Activated CD4-positive, alpha-beta memory T cell treated with anti-CD3 and anti-CD28 coated beads, Interleukin-2, amount 10 ng/mL, durations not matched to agents 7 days and 5 days (primary cell): ENCODE results near the gene PTCH1. TPM values are rescaled to one million over a fixed set of nuclear protein-coding genes. Genes with fewer than 3 reads are reported as not detected.

Experiments used
- CTCF ChIA-PET: fragments of 350-600 bp; sonication (Branson Sonifier 250); formaldehyde crosslinking; loops from one replicate; lab custom pipeline; 2021; ENCODE audit warnings: antibody characterized with exemption, inconsistent platforms; lab: Charles Lee
- POLR2A ChIA-PET: fragments of 350-600 bp; sonication (Branson Sonifier 250); formaldehyde crosslinking; loops from one replicate; lab custom pipeline; 2021; ENCODE audit warnings: antibody characterized with exemption; lab: Charles Lee
- DNase-seq: peaks from one replicate; pipeline ENCODE4 v3.0.0-alpha.2; 2020
- H3K27ac Mint-ChIP-seq: one replicate; pipeline ENCODE4 v1.8.0; 2021; ENCODE audit warnings: mild to moderate bottlenecking, mixed read lengths
- H3K27me3 Mint-ChIP-seq: one replicate; pipeline ENCODE4 v1.8.0; 2021; ENCODE audit warnings: mixed read lengths
- H3K36me3 Mint-ChIP-seq: one replicate; pipeline ENCODE4 v1.8.0; 2021; ENCODE audit warnings: low read depth, mixed read lengths
- H3K4me1 Mint-ChIP-seq: one replicate; pipeline ENCODE4 v1.8.0; 2021; ENCODE audit warnings: mixed read lengths
- H3K4me3 Mint-ChIP-seq: one replicate; pipeline ENCODE4 v1.8.0; 2021; ENCODE audit warnings: mild to moderate bottlenecking, mixed read lengths
- H3K9me3 Mint-ChIP-seq: one replicate; pipeline ENCODE4 v1.8.0; 2021; ENCODE audit warnings: mixed read lengths
- total RNA-seq, 2 experiments: library from RNA; stranded (reverse); gene quantifications; one replicate each; pipeline ENCODE4 v1.2.3, GENCODE V29; 2021

The PTCH1 gene
- total RNA-seq, 2 experiments from 2014 or later, result 17.2 to 19.2 TPM

DNA sequence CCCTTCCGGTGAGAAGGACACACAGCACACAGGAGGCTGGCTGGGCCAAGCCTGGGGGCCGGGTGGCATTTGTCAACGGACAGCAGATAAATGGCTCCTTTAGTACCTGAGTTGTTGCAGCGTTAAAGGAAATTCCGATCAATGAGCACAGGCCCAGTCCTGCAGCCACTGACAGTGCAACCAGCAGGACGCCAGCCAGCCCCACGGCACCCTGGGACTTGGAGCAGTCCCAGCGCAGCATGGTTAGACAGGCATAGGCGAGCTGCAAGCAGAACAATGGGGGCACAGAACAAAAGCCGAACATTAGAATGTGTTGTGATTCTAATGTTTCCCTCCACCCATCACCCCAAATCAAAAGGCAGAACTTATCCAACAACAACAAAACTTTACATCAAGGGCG is 39.3 kb downstream of the PTCH1 start:
- ChIA-PET CTCF (no interaction called here), POLR2A (interaction anchor here (3.7 kb wide), 1 partner anchor 15 kb away, joined by 13 read pairs; no protein-coding TSS in a partner anchor)
- peaks cover 5% of the 10 kb centered on the region for H3K27me3 Mint-ChIP-seq
- DNase-seq, result no peak
- peaks cover 6% of the 10 kb centered on the region for H3K36me3 Mint-ChIP-seq
- no peaks in the 10 kb centered on the region for H3K9me3 Mint-ChIP-seq
- no peak overlapping the region for H3K27ac Mint-ChIP-seq
- H3K4me1 Mint-ChIP-seq, result peaks cover 3% of the 10 kb centered on the region
- no peak overlapping the region for H3K4me3 Mint-ChIP-seq

DNA sequence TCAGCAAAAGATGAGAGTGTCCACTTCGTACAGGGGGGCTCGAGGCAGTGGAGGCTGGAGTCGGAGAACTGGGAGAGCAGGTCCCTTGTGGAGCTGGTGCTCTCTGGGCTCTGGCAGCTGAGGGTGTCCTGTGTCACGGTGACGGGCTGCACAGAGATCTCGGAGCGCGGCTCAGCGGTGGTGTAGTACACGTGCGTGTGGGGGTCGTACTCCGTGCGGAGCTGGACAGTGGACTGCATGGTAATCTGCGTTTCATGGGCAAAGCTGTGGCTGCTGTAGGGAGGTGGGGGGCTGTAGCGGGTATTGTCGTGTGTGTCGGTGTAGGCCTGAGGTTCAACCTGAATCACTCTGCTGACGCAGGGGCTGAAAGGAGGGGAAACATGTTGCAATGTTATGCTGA is 48.0 kb downstream of the PTCH1 start:
- H3K4me1 Mint-ChIP-seq, result peaks cover 15% of the 10 kb centered on the region
- CTCF ChIA-PET, result interaction anchor here (0.7 kb wide), 1 partner anchor 61 kb away, joined by 3 read pairs; no protein-coding TSS in a partner anchor
- no peak for DNase-seq
- no peak overlapping the region for H3K4me3 Mint-ChIP-seq
- peaks cover 30% of the 10 kb centered on the region for H3K36me3 Mint-ChIP-seq
- no peak overlapping the region for H3K27ac Mint-ChIP-seq
- no peaks in the 10 kb centered on the region for H3K9me3 Mint-ChIP-seq
- POLR2A ChIA-PET, result no interaction called here
- peaks cover 2% of the 10 kb centered on the region for H3K27me3 Mint-ChIP-seq

DNA sequence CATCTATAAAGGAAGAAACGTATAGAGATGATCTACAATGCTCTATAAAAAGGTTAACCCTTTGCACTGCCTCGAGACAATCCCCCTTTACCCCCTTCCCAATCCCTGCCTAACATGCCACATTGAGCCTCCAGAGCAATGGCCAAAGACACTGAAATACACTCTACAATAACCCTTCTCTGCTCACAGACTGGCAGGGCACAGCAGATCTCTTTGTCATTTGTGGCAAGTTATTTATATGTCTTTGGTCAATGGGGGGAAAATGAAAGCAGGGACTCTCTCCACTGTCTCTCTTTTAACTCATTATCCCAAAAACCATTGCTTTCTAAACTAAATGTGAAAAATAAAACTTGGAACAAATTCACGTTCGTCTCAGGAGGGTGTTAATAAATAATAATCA is 51.7 kb downstream of the PTCH1 start:
- H3K27ac Mint-ChIP-seq, result no peak overlapping the region
- no peak overlapping the region for H3K4me3 Mint-ChIP-seq
- peaks cover 18% of the 10 kb centered on the region for H3K27me3 Mint-ChIP-seq
- ChIA-PET CTCF (no interaction called here), POLR2A (interaction anchor here (0.9 to 4.3 kb wide), 2 partner anchors 9 to 30 kb away, joined by 3 to 31 read pairs; no protein-coding TSS in a partner anchor)
- no peak for DNase-seq
- H3K4me1 Mint-ChIP-seq, result peaks cover 45% of the 10 kb centered on the region
- H3K9me3 Mint-ChIP-seq, result no peaks in the 10 kb centered on the region
- peaks cover 39% of the 10 kb centered on the region for H3K36me3 Mint-ChIP-seq

DNA sequence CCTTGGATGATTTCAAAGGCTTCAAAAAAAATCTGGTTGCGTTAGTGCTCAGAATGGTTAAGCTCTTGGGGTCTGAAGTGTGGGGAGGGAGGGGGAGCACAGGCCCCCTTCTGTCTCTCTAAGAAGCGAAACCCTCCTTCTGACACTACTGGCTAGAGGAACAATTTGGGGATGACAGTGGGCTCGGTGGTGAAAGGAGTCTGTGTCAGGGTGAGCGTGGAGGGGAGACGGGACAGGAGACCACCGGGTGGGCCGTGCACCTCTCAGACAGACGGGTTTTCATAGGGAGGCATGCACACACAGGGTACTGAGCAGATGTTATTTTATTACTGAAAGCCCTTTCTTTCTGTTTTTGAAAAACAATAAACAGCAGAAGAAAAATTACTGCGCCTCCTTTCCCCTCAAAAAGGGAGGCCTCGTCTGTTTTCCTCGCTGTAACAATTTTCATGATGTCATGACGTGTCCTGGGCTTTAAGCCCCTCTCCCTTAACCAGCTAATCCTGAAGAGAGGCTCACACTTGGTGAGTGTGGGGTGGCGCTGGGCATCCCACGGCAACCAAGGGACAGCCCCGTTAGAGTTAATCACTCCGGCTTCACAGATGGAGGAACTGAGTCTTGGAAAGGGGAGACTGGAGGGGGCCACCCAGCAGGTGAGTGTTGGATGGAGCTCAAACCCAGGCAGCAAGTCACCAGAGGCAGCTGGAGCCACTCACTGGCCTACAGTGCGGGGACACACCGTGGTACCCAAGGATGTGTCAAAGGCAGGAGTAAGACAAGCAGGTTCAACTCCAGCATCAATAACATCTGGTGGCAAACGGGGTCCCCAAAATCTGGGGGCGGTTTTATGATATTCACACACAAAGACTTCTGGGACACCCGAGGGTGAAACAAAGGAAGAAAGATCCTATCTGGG is 53.4 kb downstream of the PTCH1 start:
- ChIA-PET CTCF (interaction anchor here (1.0 to 1.6 kb wide), 4 partner anchors 12 to 754 kb away, joined by 3 to 4 read pairs (median 4); no protein-coding TSS in a partner anchor), POLR2A (interaction anchor here (0.7 to 4.3 kb wide), 17 partner anchors 10 to 688 kb away, joined by 3 to 31 read pairs (median 4); partner anchors contain the start of genes ERCC6L2 and FANCC)
- Mint-ChIP-seq H3K27ac (peak overlapping the region; percentile 83), H3K4me3 (peak overlapping the region; percentile 75), H3K36me3 (peaks cover 35% of the 10 kb centered on the region), H3K9me3 (no peaks in the 10 kb centered on the region), H3K27me3 (peaks cover 18% of the 10 kb centered on the region), H3K4me1 (peaks cover 45% of the 10 kb centered on the region)
- no peak for DNase-seq

DNA sequence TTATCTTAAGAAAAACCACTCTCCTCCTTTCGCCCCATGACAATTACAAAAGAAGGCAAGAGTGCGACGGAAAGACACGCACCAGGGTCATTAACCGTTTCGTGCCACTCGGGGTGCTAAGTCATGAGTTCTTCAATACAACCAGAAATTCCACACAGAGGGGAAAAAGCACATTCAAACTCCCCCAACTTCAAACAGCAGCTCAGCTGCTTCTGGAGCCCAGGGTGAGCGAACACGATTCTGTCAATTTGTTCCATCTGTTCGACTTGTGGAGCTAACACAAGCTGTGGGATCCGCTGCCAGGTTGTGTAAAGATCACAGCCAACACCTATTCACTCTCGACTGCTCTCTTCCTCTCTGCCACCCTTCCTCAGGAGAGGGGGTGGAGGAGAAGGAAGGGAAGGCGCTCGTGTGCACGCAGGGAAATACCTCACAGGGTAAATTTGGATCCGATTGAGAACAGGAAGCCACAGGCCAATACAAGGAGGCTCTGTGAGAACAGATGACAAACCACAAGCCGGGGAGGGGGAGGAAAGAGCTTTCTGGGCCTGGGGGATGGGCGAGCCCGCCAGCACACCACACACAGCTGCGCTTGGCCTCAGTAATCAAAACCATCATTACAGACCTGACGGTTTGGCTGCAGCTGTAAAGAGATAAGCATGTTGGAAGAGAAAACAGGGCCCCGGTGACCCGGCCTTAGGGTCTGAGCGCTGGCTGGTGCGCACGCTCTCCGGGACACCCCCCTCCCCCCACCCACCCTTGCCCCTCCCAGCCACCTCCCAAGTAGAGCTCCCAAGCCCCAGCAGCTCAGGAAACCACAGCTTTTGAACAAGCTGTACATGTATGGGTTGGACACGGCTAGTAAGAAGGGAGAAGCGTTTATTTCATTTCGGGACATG is 54.3 kb downstream of the PTCH1 start:
- DNase-seq, result peak; percentile 90
- Mint-ChIP-seq H3K9me3 (no peaks in the 10 kb centered on the region), H3K4me1 (peaks cover 45% of the 10 kb centered on the region), H3K27ac (peak overlapping the region; percentile 83), H3K36me3 (peaks cover 39% of the 10 kb centered on the region), H3K4me3 (peak overlapping the region; percentile 75), H3K27me3 (peaks cover 18% of the 10 kb centered on the region)
- ChIA-PET CTCF (interaction anchor here (1.0 to 1.6 kb wide), 4 partner anchors 13 to 755 kb away, joined by 3 to 4 read pairs (median 4); no protein-coding TSS in a partner anchor), POLR2A (interaction anchor here (0.7 to 4.3 kb wide), 19 partner anchors 10 to 689 kb away, joined by 3 to 31 read pairs (median 4); partner anchors contain the start of genes ERCC6L2 and FANCC)

DNA sequence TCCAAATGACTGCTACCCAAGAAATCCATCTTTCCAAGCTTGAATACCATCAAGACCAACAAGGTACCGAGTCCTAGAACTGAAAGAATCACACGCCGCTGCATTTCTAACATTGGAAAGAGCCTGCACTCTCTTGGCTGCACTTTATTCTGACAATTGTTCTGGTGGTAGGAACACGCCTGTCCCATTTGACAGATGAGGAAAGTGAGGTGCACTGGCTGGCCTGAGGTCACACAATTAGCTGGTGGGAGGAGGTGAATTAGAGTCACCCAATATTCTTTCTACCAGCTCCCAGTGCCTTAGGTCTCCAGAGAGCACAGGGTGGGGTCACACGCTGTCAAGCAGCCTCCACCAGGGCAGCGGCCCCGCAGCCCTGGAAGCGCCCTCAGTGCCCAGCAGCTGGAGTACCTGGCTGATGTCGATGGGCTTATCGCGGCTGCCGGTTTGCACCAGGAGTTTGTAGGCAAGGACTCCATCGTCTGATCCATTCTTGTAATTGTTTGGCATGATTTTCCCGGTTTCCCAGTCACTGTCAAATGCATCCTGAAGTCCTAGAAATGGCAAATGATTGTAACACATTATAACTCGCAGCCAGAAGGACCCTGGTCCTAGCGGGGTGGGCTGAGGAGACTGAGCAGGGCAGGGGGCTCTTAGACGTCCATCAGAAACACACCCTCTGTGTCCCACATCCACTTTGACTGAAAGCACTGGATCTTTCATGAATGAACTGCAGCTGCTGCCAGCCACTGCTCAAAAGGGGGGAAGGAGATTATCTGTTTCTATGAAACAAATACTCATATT is 55.1 kb downstream of the PTCH1 start:
- Mint-ChIP-seq H3K27ac (peak overlapping the region; percentile 83), H3K36me3 (peaks cover 39% of the 10 kb centered on the region), H3K4me3 (peak overlapping the region; percentile 75), H3K9me3 (no peaks in the 10 kb centered on the region), H3K4me1 (peaks cover 45% of the 10 kb centered on the region), H3K27me3 (peaks cover 18% of the 10 kb centered on the region)
- ChIA-PET CTCF (interaction anchor here (1.4 to 1.6 kb wide), 4 partner anchors 28 to 756 kb away, joined by 3 to 4 read pairs (median 4); no protein-coding TSS in a partner anchor), POLR2A (interaction anchor here (0.9 to 4.3 kb wide), 9 partner anchors 9 to 689 kb away, joined by 3 to 31 read pairs (median 4); no protein-coding TSS in a partner anchor)
- no peak for DNase-seq

DNA sequence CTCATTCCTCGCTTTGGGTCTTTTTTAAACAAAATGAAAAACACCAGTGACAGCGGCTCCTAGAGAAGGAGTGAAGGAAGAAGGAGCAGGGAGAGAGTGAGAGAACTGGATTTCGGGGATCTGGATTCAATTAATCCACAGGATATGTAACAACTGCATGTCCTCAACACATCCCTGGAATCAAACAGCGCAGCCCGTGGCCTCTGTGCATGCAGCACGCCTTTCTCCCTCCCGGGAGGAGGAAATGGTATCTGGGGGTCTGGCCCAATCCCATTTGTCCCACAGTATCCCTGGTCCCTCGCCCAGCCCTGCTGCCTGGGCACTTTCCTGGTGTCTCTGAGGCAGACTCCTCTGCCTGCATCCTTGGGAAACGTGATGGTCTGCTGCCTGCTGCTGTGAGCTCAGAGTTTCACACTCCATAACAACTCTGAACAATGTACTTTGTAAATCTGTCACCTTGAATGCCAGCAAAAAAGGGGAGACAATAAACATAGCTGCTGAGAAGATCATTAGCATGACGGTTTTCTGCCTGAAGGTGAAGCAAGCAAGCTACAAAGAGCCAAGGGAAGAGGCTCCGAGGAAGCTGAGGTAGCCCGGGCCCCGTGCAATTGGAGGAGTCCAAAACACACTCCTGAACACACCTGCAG is 56.1 kb downstream of the PTCH1 start:
- Mint-ChIP-seq H3K36me3 (peaks cover 36% of the 10 kb centered on the region), H3K9me3 (no peaks in the 10 kb centered on the region), H3K27me3 (peaks cover 18% of the 10 kb centered on the region), H3K4me1 (peaks cover 45% of the 10 kb centered on the region), H3K4me3 (no peak overlapping the region), H3K27ac (no peak overlapping the region)
- POLR2A ChIA-PET, result interaction anchor here (4.3 kb wide), 1 partner anchor 35 kb away, joined by 31 read pairs; no protein-coding TSS in a partner anchor
- DNase-seq, result no peak
- CTCF ChIA-PET, result interaction anchor here (1.4 kb wide), 1 partner anchor 34 kb away, joined by 4 read pairs; no protein-coding TSS in a partner anchor

DNA sequence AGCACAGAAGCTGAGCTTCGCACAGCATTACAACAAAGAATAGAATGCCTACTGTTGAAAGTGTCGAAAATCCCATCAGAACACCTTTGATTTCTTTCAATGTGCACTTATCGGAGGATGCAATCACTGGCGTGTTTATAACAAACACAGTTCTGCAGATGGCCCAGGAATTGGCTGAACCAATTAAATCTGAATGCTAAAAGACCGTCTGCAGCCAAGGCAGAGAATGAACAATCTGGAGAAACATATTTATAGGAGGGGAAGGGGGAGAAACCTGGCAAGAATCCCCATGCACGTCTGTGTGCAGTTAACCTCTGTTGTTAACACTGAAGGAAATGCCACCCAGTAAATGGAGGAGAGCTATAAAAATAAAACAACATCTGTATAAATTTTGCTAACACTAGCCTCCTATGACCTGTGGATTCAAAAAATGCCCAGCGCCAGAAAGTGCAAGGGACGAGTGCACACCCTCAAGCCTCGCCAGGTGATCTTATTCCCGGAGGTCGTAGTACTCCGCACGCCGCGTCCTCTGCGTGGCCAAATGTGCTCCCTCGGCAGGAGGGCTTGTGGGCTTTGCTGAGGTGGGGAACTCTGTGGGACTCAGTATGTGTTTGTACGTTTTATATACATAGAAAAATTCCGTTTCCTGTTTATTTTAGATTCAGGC is 56.8 kb downstream of the PTCH1 start:
- POLR2A ChIA-PET, result no interaction called here
- CTCF ChIA-PET, result interaction anchor here (1.4 kb wide), 1 partner anchor 35 kb away, joined by 4 read pairs; no protein-coding TSS in a partner anchor
- Mint-ChIP-seq H3K4me3 (no peak overlapping the region), H3K27me3 (peaks cover 18% of the 10 kb centered on the region), H3K36me3 (peaks cover 29% of the 10 kb centered on the region), H3K4me1 (peaks cover 41% of the 10 kb centered on the region), H3K9me3 (no peaks in the 10 kb centered on the region), H3K27ac (no peak overlapping the region)
- no peak for DNase-seq

DNA sequence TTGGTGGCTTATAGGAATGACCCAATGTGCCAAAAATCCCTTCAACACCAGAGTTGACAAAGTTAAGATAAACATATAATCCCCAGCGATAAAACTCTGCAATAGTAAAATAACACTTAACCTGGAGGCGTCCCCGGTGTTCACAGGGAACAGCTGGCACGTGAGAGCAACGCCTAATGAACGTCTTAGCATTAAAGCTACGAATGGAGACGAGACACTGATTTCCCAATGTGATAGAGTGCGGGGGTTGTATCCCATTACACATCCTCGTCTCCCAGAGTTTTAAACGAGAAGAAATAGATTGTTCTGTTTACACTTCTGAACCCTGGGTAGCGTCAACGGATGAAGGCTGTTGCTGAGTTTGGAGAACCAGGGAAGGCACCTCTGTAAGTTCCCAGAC is 57.6 kb downstream of the PTCH1 start:
- H3K27ac Mint-ChIP-seq, result no peak overlapping the region
- H3K9me3 Mint-ChIP-seq, result no peaks in the 10 kb centered on the region
- H3K4me1 Mint-ChIP-seq, result peaks cover 34% of the 10 kb centered on the region
- ChIA-PET CTCF (no interaction called here), POLR2A (no interaction called here)
- peaks cover 18% of the 10 kb centered on the region for H3K27me3 Mint-ChIP-seq
- no peak for DNase-seq
- peaks cover 22% of the 10 kb centered on the region for H3K36me3 Mint-ChIP-seq
- H3K4me3 Mint-ChIP-seq, result no peak overlapping the region

DNA sequence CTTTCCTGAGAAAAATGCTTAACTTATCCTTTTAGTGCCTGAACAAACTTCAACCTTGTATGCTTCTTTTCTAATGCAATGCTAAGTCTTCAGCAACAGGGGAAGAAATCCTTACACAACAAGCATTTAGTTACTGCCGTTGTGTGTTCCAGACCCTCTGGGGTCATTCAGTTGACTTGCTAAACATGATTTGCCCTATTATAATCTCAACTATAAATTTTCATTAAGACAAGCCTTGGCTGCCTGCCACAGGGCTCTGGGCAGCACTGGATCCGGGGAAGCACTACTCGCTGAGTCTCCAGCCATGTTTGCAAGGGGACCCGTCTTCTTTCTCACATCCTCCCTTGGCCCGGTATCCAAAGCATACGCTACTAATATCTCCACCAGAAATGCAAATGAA is 58.1 kb downstream of the PTCH1 start:
- Mint-ChIP-seq H3K36me3 (peaks cover 26% of the 10 kb centered on the region), H3K27ac (no peak overlapping the region), H3K27me3 (peaks cover 18% of the 10 kb centered on the region), H3K4me1 (peaks cover 28% of the 10 kb centered on the region), H3K4me3 (no peak overlapping the region), H3K9me3 (no peaks in the 10 kb centered on the region)
- ChIA-PET POLR2A (no interaction called here), CTCF (no interaction called here)
- DNase-seq, result no peak

DNA sequence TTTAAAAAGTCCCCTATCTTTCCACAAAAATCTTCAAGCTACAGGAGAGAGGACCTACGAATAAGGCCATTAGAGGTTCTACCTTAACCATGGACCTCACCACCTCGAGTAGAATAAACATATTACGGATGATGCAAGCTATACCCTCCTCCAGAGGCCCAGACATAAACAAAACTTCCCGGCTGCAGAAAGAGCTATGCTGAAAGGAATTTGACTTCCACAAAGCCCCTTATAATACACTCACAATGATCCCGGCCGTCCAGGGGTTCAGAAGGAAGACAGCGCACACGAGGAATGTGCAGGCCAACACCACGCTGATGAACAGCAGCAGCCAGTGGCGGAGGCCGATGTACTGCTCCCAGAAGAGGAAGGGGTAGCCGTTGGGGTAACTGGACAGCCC is 59.0 kb downstream of the PTCH1 start:
- no peak overlapping the region for H3K4me3 Mint-ChIP-seq
- H3K4me1 Mint-ChIP-seq, result peaks cover 20% of the 10 kb centered on the region
- no peak for DNase-seq
- CTCF ChIA-PET, result no interaction called here
- POLR2A ChIA-PET, result no interaction called here
- H3K27me3 Mint-ChIP-seq, result peaks cover 16% of the 10 kb centered on the region
- H3K9me3 Mint-ChIP-seq, result no peaks in the 10 kb centered on the region
- H3K36me3 Mint-ChIP-seq, result peaks cover 29% of the 10 kb centered on the region
- no peak overlapping the region for H3K27ac Mint-ChIP-seq
